ENCODE results near the gene TRIM15.

Gene TRIM15

GRCh38 chr6:30152016-30152673 is 11.2 kb upstream of the TRIM15 start:
- no peak for TF ChIP-seq CTCF (IDR thresholded peaks at IDR 0.05; ENCODE audit: low read depth, low read length)
- H3K4me3 ChIP-seq (replicated peaks in 1 of 2; ENCODE audit: low read depth in 2 of 2, low read length in 2 of 2), result no peak overlapping the region
- DNase-seq (ENCODE audit: low read depth in 2 of 2), result no peak

GRCh38 chr6:30152910-30153610 is 10.3 kb upstream of the TRIM15 start:
- no peak for DNase-seq (ENCODE audit: low read depth in 2 of 2)
- no peak for TF ChIP-seq CTCF (IDR thresholded peaks at IDR 0.05; ENCODE audit: low read depth, low read length)
- H3K4me3 ChIP-seq (replicated peaks in 1 of 2; ENCODE audit: low read depth in 2 of 2, low read length in 2 of 2), result no peak overlapping the region

- TF ChIP-seq CTCF (IDR thresholded peaks at IDR 0.05; ENCODE audit: low read depth, low read length), result no peak
- no peak for DNase-seq (ENCODE audit: low read depth in 2 of 2)
- H3K4me3 ChIP-seq (replicated peaks in 1 of 2; ENCODE audit: low read depth in 2 of 2, low read length in 2 of 2), result no peak overlapping the region
These were observed 9.3 kb upstream of the TRIM15 start for GRCh38 chr6:30154061-30154460.

GRCh38 chr6:30154709-30155519 is 8.4 kb upstream of the TRIM15 start:
- peak; percentile 72 to 84 for DNase-seq (ENCODE audit: low read depth in 2 of 2)
- H3K4me3 ChIP-seq (replicated peaks in 1 of 2; ENCODE audit: low read depth in 2 of 2, low read length in 2 of 2), result no peak overlapping the region
- no peak for TF ChIP-seq CTCF (IDR thresholded peaks at IDR 0.05; ENCODE audit: low read depth, low read length)

GRCh38 chr6:30155520-30156261 is 7.7 kb upstream of the TRIM15 start:
- TF ChIP-seq CTCF (IDR thresholded peaks at IDR 0.05; ENCODE audit: low read depth, low read length), result no peak
- peak in 1 of 2 donors; percentile 9 for DNase-seq (ENCODE audit: low read depth in 2 of 2)
- no peak overlapping the region for H3K4me3 ChIP-seq (replicated peaks in 1 of 2; ENCODE audit: low read depth in 2 of 2, low read length in 2 of 2)

GRCh38 chr6:30156262-30156599 is 7.1 kb upstream of the TRIM15 start:
- no peak overlapping the region for H3K4me3 ChIP-seq (replicated peaks in 1 of 2; ENCODE audit: low read depth in 2 of 2, low read length in 2 of 2)
- peak; percentile 72 to 76 for DNase-seq (ENCODE audit: low read depth in 2 of 2)
- no peak for TF ChIP-seq CTCF (IDR thresholded peaks at IDR 0.05; ENCODE audit: low read depth, low read length)

All from cardiac fibroblast (primary cell).